Measurements from ENCODE around the gene GFPT2. TPM values are rescaled to one million over a fixed set of nuclear protein-coding genes. Genes with fewer than 3 reads are reported as not detected.
A peak's percentile ranks its signal among the peaks of the same experiment; 100 is the strongest.

The GFPT2 gene
- total and polyA plus RNA-seq, 2 of the 8 experiments (the other 6 are each of a cell fraction or from before 2014, with no cell fraction given), result 83.7 to 143 TPM

DNA sequence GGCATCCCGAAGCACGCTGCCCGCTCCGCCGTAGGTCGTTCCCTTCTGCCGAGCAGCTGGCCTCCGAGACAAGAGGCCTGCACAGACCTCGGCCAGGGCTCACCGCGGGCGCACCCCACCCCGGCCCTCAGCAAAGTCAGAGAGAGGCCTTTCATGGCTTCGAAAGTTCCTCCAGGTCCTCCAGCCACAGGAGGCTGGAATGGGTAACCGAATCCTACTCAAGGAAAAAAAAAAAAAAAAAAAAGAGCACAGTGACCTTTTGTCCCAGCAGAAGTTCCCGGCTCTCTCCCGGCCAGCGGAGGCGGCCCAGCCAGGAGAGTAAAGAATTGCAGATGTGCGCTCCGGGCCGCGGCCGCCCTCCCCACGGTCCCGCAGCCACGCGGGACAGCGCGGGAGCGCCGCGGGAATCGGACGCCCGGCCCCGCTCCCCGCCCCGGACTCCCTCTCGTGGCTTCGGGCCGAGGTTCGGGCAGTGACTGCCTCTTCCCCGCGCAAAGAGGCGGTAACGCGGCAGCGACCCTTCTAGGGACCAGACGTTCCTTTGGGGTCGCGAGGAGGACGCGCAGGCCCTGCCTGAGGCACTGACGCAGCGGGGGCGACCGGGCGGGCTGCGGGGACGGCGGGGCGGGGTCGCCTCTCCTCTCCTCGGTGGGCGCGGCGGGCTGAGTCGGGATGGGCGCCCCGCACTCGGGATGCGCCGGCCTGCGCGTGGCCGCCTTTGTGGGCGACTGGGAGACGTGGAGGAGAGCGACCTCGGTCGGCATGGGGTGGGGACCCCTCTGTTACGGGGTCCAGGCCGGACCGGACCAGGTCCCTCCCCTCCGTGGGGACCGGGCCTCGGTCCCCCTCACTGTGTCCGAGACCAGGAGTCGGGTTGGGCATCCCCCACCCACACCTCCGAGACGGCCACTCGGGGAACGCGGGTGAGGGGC lies 754 bp downstream of the GFPT2 start:
- peak overlapping the region; percentile 76 for H4K91ac ChIP-seq (replicated peaks; ENCODE audit: insufficient read length, low read length)
- H3K9ac ChIP-seq (replicated peaks in 1 of 4; ENCODE audit: extremely low read depth in 1 of 4, low read depth in 3 of 4, low read length in 3 of 4), result peak overlapping the region; percentile 8 to 61 (median 52); a peak in 6 of 7 replicates
- peaks cover 23% of the 10 kb centered on the region for H3K79me1 ChIP-seq (ENCODE audit: low read depth, low read length)
- H3K56ac ChIP-seq (replicated peaks; ENCODE audit: insufficient read length, low read depth, low read length), result no peak overlapping the region
- peak overlapping the region; percentile 78; the same call in 1 of the 2 replicates for H2BK5ac ChIP-seq (ENCODE audit: low read depth, low read length)
- H2BK20ac ChIP-seq (ENCODE audit: low read length), result no peak overlapping the region
- no peak overlapping the region for H2BK12ac ChIP-seq (ENCODE audit: low read depth, low read length)
- H3K4me1 ChIP-seq (replicated peaks in 1 of 4; ENCODE audit: control insufficient read depth in 3 of 4, insufficient read depth in 4 of 4, low read length in 3 of 4), result peaks cover 16 to 38% (median 23%) of the 10 kb centered on the region in 4 experiments
- H4K20me1 ChIP-seq (replicated peaks in 1 of 2; ENCODE audit: control insufficient read depth in 1 of 2, insufficient read depth in 2 of 2, low read length in 2 of 2), result peaks cover 21 to 24% of the 10 kb centered on the region in 2 experiments
- 2% methylated on average over 36 of the region's 95 CpGs; no CpG with 5 or more reads in 1 of the 2 experiments for WGBS, 2 experiments (ENCODE audit: extremely low coverage in 1 of 2, insufficient coverage in 1 of 2, insufficient read length in 1 of 2, insufficient replicate concordance in 2 of 2, low coverage in 1 of 2, low lambda C conversion rate in 2 of 2, missing lambda C conversion rate in 1 of 2)
- peak overlapping the region; percentile 86 to 99 for H3K4me2 ChIP-seq (ENCODE audit: insufficient read depth in 1 of 2, low read depth in 2 of 2, low read length in 2 of 2)
- no peak overlapping the region for H3K23ac ChIP-seq (ENCODE audit: insufficient read length)
- H3K4ac ChIP-seq (replicated peaks; ENCODE audit: insufficient read length, low read depth, low read length), result no peak overlapping the region
- H3K27me3 ChIP-seq (replicated peaks in 1 of 4; ENCODE audit: control insufficient read depth in 3 of 4, extremely low read depth in 1 of 4, insufficient read depth in 3 of 4, low read length in 3 of 4), result peaks cover 0 to 19% (median 18%) of the 10 kb centered on the region in 4 experiments; a peak in 5 of 7 replicates
- TF ChIP-seq RBBP5 (IDR thresholded peaks at IDR 0.05; ENCODE audit: borderline replicate concordance, low read depth, low read length) (peak; percentile 14; the same call in 1 of the 2 replicates), TAF7 (optimal IDR thresholded peaks at IDR 0.05; ENCODE audit: borderline replicate concordance, low read depth, low read length) (no peak)
- H3K27ac ChIP-seq (ENCODE audit: low read depth, low read length), result no peak overlapping the region
- H4K8ac ChIP-seq (ENCODE audit: extremely low read depth, insufficient read depth, low read length), result peak overlapping the region; percentile 53
- no peaks in the 10 kb centered on the region for H3K9me3 ChIP-seq (ENCODE audit: insufficient read depth in 2 of 2, low read depth in 1 of 2, low read length in 1 of 2)
- no peak overlapping the region for H2AFZ ChIP-seq (ENCODE audit: low read length)
- H3K79me2 ChIP-seq (ENCODE audit: control insufficient read depth in 1 of 2, insufficient read depth in 2 of 2, low read length in 2 of 2), result peaks cover 5 to 55% of the 10 kb centered on the region in 2 experiments; a peak in 3 of 4 replicates
- H3K14ac ChIP-seq (ENCODE audit: insufficient read length), result no peak overlapping the region
- 0 out of 2 replicates have a peak overlapping the region, but pooled peaks have one; percentile 93 for H2AK5ac ChIP-seq (ENCODE audit: low read depth, low read length)
- H3K23me2 ChIP-seq (ENCODE audit: low read depth, low read length), result peaks cover 14% of the 10 kb centered on the region; the same call in 1 of the 2 replicates
- ChIA-PET POLR2A (ENCODE audit: partially characterized antibody) (interaction anchor here (1.0 to 2.4 kb wide), 3 partner anchors 9 to 28 kb away, joined by 3 to 16 read pairs (median 14); no protein-coding TSS in a partner anchor), CTCF (ENCODE audit: partially characterized antibody) (interaction anchor here (0.6 to 2.1 kb wide), 2 partner anchors 11 to 25 kb away, joined by 3 to 6 read pairs; no protein-coding TSS in a partner anchor)
- peaks cover 0 to 3% (median 0%) of the 10 kb centered on the region in 4 experiments; a peak in 2 of 8 replicates for H3K36me3 ChIP-seq (ENCODE audit: control insufficient read depth in 2 of 4, insufficient read depth in 4 of 4, low read length in 3 of 4)
- peak overlapping the region; percentile 7 for H4K5ac ChIP-seq (ENCODE audit: insufficient read length, low read depth, low read length)
- FAIRE-seq, result no peak
- peak in 1 of 2 experiments; percentile 65 for DNase-seq (ENCODE audit: low read depth in 1 of 2, low spot score in 2 of 2)
- H3K18ac ChIP-seq (ENCODE audit: extremely low read depth, low read length), result peak overlapping the region; percentile 71
- H2BK15ac ChIP-seq (ENCODE audit: low read length), result 0 out of 2 replicates have a peak overlapping the region, but pooled peaks have one; percentile 46
- peak overlapping the region; percentile 65 to 97 (median 70) for H3K4me3 ChIP-seq (ENCODE audit: extremely low read depth in 1 of 4, insufficient read depth in 2 of 4, low read depth in 3 of 4, low read length in 4 of 4)
- no peak overlapping the region for H2BK120ac ChIP-seq (replicated peaks; ENCODE audit: low read depth, low read length)

Data from H1 (cell line).